Colon (tissue), 2 donors: ENCODE data around the gene HS1BP3.

Experiments used
- FAIRE-seq: peaks from 2 replicates; lab custom pipeline; 2012; peaks lifted over from hg19 to GRCh38; lab: Jason Lieb, UNC
- donor health status: control.
- donor health status: control.

HS1BP3 gene

DNA sequence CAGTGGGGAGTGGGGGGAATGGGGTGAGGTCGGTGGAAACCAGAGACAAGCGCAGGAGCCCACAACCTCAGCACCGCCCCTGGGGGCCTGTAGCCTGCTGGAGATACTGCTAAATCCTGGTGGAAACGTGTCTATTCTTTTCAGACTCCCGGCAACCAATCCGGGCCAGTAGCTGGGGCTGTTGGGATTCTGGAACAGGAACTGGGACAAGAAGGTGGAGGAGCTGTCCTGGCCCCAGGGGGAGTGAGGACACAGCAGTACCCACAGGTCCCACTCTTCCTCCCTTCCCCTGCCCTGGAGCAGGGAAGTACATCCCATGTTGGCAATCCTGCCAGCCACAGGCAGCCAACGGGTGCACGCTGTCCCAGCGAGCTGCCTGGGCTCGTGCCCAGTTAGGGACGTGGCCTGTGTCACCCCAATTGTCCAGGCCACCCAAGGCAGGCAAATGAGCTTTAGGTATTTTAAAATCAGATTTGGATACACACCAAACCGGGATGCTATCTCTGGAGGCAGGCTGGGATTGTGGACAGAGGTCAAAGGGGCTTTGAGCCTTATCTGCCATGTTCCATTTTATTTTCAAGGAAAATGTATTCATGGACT lies 51.8 kb downstream of the HS1BP3 start:
- no peak for FAIRE-seq

DNA sequence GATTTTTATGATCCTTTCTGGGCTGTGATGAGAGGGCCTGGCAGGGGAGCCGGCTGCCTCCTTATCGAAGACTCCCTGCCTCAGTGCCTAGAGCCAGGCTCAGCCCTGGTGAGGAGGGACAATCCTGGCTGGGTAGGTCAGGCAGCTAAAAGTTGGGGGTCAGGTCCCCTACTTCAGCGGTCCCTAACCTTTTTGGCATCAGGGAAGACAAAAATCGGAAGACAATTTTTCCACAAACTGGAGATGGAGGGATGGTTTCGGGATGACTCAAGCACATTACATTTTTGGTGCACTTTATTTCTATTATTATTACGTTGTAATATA lies 53.1 kb downstream of the HS1BP3 start:
- no peak for FAIRE-seq

DNA sequence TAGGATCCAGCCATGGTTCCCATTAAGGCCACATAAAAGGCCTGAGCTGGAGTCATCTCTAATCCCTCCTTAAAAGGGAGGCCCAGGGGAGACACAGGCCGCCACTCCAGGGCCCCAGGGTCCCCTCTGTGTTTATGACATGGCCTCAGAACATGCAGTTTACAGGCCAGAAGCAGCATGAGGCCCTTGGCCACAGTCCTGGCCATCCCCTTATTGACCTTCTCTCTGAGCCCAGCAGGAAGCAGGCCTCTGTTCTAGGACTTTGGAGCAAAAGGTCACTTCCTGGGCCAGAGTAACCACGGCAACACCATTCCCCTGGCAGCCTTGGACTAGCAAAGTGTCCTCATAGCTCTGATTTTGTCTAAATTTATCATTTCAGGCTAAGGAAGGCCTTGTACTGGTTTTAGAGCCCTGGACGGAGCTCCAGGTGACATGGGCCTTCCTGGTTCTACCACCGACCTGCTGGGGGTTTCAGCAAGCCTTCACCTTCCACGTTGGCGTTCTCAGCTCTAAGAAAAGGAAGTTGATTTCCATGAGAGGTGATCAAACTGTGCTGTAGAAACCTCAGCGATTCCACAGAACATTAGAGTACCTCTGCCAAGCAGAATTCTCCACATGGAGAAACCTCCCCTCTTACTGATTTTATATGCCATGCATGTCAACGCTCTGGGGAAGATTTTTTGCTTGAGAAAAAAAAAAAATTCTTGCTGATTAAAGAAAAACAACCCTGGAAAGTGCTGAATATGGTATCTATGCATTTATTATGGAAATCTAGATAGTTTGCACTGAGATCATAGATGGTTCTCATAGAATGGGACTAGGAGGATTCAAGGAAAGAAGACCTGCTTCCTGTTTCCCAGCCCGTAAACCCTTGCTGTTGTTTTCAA lies 53.7 kb downstream of the HS1BP3 start:
- FAIRE-seq, result no peak

DNA sequence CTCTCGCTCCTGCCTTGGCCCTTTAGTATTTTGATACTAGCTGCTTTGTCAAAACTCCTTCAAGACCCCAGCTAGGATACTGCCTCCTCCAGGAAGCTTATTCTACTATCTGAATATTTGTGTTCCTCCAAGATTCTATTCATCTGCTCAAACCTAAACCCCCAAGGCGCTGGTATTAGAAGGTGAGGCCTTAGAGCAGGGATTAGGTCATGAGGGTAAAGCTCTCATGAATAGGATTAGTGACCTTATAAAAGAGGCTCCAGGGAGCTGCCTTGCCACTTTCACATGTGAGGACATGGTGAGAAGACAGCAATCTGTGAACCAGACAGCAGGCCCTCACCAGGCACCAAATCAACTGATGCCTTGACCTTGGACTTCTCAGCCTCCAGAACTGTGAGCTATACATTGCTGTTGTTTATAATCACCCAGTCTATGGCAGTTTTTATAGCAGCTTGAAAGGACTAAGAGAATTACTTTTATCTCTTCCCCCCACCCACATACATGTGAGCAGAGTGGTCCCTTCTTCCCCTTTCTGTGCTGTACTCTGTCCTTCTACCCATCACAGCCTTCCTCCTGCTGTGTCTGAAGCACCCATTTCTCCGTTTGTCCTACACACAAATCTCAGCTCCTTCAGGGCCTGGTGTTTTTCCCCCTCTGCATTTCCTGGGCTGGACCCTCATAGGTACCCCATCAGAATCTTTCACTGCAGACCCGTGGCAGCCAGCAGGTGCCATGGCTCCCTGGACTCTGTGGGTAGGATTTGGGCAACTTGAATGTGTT lies 54.5 kb downstream of the HS1BP3 start:
- FAIRE-seq, result no peak

DNA sequence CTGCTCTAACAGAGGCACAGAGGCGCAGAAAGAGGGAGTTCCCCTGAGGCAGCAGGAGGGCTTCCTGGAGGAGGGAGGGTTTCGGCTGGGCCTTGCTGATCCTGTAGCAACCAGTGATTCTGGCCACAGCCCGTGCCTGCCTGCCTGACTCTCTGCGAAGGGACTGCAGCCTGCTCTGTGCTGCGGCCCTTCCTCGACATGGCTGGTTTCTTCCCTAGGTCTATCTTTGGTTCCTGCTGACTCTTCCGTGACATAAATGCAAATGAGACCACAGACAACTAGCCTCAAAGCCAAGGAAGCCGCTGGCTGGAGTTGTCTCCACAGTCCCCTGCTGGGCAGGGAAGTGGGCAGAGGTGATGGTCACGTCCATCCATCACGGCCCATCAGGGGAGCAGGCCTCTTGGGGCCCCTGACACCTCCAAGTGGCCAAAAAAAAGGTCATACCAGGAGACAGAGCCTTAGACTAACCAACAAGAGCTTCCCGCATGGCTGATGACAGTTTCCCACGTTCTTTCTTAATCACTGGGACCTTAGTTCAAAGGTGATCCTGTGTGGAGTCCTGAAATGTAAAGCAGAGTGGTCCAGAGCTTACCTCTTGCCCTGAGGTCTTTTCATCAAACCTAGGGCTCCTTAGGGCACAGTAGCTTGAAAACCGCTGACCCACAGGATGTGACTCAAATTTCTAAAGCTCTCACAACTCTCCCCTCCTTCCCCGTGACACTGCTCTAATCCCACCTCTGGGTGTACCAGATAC lies 55.3 kb downstream of the HS1BP3 start:
- no peak for FAIRE-seq

DNA sequence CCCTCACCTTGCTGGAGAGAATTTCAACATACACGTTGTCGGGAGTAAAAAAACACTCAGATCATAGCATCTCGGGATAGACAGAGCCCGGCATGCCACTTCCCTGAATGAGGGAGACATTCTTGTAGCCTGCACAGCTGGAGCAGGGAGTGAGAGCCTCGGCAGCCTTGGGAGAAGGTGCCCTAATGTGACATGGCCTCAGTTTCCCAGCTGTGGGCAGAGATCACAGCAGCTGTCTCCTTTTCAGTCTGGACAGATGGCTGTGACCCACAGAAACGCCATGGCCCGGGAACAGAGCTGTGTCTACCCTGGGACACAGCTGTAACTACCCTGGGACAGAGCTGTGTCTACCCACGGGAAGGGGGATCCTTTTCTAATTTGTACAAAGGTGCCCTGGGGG lies 55.9 kb downstream of the HS1BP3 start:
- no peak for FAIRE-seq

DNA sequence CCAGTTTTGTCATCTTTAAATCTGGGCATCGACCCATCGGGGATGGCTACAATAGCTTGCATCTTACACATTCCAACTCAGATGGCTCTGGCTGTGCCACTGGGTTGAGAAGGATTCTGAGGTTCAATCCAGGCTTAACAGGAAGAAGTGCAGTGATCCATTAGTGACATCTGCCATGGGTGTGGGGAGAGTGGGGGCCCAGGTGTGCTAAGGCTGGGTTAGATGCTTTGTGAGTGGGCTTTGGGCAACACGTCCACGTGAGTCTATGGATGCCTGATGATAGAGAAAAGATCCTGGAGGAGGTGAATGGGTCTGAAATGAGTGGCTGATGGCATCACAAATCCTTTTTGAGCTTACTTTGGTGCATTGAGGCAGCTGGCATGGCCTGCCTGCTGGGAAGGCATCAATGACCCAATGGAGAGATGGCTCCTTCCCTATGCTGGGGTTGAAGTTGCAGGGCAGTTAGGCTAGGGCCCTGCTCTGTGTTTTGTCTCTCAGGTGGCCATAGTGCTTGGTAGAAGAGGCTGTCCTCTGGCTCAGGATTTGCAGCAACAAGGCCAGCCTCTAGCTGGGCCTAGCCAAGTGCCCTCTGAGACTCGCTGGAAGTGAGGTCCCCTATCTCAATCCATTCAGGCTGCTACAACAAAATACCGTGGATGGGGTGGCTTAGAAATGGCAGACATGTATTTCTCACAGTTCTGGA lies 56.7 kb downstream of the HS1BP3 start:
- FAIRE-seq, result no peak

DNA sequence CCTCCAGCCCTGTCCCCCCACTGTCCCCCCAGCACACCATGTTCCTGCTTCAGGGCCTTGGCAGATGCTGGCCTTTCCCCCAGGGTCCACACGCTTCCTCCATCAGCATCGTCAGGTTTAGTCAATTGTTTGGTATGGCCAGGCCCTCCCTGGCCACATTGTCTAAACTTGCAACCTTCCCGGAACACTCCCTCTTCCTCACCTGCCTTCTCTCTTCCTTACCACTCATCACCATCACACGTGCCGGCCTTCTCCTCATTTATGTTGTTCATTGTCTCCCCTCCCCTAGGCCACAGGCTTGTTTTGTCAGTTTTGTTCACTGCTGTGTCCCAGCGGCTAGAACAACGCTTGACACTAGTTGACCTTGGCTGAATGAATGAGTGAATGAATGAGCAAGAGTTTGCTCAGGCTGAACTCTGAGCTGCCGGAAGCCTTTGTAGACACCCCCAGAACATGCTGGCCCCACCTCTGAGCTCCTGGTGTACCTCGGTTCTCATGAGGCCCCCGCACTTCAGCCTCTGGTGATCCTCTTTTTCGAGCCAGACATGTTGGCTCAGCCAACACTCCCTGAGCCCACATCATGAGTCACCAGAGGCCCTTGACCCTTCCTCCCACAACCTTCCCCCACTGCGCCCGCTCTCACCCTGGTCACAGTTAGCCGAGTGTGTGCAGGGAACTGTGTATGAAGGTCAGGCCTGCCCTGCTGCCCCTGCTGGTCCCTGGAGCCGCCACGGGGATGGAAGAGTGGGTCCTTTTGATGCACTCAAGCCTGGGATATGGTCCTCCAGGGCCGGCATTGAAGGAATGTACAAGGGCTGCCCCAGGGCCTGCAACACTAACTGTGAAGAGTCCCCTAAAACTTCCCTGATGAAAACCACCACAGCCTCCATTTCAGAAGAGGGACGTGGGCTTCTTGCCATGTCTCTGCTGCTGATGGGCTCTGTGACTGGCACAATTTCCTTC lies 57.5 kb downstream of the HS1BP3 start:
- no peak for FAIRE-seq

DNA sequence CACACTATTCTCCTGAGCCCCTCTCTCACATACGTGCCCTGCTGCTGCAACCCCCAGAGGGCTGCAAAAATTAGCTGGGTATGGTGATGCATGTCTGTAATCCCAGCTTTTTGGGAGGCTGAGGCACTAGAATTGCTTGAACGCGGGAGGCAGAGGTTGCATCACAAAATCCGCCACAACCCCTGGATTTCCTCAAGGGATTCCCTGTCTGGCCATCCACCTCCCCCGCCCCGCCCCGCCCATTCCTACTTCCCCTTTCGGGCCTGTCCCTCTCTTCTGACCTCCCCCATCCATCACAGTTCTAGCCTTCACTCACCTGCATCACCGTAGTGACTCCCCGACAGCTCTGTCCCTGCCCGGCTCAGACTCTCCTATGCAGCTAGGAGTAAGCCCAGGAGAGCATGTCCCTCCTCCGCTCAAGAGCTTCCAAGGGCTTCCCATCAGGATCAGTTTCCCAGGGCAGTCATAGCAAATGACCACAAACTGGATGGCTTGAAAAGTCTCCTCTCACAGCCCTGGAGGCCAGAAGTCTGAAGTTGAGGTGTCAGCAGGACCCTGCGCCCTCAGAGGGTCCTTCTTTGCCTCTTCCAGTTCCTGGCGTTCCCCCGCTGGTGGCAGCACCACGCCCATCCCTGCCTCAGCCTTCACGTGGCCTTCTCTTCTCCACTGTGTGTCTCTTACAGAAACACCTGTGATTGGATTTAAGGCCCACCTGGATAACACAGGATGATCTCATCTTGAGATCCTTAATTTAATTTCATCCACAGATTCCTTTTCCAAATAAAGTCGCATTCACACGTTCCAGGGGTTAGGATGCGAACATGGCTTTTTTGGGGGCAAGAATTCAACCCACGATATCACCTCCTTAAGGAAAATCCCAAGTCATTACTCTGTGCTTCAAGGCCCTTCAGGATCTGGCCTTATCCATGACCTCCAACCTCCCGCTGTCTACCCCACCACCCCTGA lies 58.5 kb downstream of the HS1BP3 start:
- no peak for FAIRE-seq

DNA sequence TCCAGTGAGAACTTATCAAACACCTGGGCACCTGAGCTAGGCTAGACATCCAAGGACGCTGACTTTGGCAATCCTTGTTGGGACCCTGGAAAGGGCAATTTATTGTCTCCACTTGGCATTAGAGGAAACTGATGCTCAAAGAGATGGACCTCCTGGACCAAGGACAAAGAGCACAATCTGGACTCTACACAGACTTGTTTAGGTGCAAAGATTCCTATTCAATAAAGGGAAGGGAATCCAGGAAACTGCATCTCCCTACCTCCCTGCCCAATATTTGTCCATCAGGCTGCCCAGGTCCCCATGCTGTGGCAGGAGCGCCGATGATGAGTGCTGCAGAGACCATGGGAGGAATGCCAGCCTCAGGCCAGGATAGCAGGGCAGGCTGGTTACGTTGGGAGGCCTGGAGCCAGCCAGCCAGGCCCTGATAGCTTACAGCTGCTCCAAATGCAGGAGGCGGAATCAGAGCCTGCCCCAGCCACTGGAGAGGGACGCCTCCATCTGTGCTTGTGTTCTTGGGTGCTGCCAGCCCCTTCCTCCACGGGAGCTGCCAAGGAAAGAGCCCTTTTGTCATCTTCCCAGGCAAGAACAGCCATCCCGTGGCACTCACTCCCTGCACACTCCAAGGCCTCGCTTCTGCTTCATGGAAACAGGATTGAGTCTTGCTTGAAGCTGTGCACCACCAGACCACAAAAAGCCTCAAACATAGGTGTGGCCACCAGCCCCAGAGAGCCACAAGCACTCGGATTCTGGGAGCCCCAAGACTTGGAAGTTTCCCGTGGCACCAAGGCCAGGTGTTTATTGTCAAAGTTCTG lies 60.0 kb downstream of the HS1BP3 start:
- FAIRE-seq, result no peak

DNA sequence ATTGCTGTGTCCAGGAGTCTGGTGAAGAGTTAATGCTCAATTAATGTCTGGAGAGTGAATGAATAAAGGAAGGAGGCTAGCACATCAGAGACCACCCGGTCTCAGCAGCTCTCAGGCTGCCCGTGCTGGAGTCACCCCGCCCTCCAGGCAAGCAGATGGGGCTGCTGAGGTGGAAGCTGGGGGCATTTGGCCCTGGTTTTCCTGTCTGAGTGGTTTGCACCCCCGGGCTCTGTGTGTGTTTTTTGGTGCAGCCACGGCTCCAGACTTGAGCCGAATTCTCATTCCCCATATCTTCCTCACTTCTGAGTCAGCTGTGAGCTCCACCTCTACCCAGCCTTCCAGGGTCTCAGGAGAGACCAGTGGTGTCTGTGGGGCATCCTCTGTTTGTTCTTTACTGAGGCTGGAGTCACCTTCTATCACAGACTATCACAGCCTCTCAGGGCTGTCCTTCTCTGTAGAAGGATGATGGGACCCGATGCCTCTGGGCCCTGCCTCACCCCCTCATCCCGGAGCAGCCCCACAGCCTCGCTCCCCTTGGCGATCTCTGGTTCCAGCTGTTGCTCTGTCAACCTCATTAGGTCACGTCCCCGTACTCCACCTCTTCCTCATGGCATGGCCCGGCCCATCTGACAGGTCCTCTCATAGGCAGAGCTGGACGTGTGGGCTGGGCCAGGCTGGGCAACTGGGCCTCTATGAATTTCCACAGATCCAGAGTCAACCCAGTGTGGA lies 60.8 kb downstream of the HS1BP3 start:
- no peak for FAIRE-seq

DNA sequence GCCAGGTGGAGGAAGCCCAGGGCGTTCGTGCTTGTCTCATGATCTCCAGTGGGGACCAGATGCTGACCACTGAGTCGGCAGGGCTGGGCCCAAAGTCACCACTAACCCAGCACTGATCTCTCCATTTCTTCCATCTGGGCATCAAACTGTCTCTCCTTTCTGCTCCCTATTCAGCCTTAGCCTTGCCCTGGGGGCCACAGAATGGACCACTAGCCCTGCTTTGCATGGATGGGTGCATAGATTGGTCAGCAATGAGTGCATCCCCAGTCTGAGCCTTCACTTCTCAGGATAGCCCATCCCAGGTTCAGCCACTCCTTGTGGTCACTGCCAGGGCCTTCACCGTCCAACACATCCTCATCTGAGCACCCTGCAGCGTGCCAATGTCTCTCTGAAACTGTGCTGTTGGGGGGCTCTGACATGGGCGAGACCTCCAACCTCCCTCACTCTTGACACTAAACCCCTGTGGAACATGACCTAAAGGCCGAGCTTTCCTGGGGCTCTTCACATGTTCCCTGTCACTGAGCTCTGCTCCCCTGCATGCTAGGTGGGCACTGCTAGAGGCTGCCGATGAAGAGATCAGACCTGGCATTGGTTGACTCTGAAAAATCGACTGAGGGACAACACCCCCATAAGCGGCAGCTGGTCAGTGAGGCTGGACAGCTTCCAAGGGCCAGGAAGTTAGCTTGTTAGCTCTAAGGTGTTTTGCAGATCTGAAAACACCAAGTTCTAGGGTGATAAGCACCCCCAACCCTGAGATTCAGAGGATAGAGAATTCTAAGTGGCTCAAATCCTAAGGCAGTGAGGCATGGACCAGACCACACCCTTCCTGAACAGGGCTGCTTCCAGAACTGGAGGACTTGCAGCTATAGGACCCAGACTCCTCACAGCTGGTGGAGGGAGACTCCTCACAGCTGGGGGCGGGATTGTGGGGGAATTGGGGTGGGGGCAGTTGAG lies 61.7 kb downstream of the HS1BP3 start:
- FAIRE-seq, result no peak

DNA sequence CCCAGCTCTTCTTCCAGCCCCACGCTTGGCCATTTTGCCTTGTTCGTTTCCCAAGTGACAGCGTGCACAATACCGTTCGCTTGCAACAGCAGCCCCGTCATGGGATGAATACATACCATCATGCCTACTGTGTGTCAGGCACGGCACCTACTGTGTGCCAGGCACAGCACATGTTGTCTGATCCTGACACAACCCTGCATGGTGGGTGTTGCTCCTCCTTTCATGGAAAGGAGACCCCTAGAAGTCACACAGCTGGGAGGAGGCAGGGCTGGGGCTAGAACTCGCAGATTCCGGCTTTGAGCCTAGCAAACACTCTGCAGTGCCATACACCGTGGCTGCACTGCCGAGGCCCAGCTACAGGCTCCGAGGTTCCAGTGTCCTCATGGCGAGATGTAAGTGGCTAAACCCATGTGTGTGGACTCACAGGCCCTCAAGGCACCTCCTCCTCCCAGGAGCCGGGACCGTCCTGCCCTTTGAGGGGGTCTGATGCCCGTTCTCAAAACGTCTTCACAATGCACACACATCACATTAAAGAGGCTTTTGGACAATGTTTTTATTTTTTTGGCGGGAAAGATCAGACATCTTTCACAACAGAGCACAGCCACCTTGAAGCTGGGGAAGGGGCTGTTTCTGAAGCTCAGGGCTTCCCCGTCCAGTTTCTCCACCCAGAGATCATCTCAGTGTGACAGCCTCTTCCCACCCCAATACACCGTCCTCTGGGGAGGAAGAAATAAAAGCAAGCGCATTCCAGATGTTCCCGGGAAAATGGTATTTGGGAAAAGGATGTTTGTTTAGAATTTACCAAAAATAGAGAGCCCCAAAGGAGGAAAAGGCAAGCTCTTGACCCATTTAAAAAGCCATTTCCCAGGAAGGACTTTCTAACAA lies 64.9 kb downstream of the HS1BP3 start:
- no peak for FAIRE-seq

DNA sequence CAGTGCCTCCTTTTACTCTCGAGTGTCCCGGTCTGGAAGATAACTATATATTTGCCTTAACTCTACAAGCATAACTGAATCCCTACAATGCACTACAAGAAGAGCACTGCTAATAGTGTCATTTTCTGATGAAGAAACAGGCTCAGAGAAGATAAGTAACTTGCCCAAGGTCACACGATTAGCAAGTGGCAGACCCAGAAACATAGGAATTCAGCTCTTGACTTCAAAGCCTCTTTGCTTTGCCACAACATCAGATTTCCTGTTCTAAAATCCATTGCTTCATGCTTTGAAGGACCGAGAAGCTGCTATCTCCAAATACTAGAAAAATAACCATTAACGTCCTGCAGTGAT lies 65.6 kb downstream of the HS1BP3 start:
- FAIRE-seq, result no peak
